Prostate gland (tissue), 2 donors: ENCODE results near the gene KLHL20.

Source experiments
- POLR2A ChIP-seq: fragments of 450-650 bp; IDR thresholded peaks from one replicate; pipeline ENCODE4 v1.6.1; 2016; ENCODE audit warnings: antibody characterized with exemption, mild to moderate bottlenecking
- POLR2AphosphoS5 ChIP-seq: sonication (generic); formaldehyde crosslinking; IDR thresholded peaks from one replicate; pipeline ENCODE4 v1.6.1; 2017; ENCODE audit warnings: antibody characterized with exemption
- TF ChIP-seq, protein P1 (sequence below), 4 experiments: fragments of 200-600 bp in 2 of 4; fragments of 450-650 bp in 2 of 4; sonication (generic) in 2 of 4; IDR thresholded peaks; 1 replicate in 3 of 4; 2 replicates in 1 of 4; pipeline ENCODE4 v1.5.1; 2016 to 2019; ENCODE audit warnings: antibody characterized with exemption in 4 of 4, mild to moderate bottlenecking in 2 of 4, moderate library complexity in 2 of 4

DNA sequence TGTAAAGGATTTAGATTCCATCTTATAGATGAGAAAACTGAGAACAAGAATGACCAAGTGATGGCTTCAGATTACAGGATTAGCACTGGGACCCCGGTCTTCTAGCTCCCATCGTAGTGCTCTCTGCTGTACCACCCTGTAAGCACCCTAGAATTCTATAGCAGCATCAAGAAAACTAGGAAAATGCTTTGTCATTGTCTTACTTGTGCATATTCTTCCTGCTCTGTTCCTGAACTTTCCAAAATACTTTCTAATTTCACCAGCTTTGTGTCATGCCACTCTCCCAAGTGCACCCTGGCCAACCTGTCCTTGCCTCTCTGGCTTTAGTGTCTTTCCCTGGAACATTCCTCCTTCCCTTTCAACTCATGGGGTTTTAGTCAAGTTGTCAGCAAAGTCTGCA, 6.0 kb upstream of the KLHL20 start:
- TF ChIP-seq, protein P1, sequence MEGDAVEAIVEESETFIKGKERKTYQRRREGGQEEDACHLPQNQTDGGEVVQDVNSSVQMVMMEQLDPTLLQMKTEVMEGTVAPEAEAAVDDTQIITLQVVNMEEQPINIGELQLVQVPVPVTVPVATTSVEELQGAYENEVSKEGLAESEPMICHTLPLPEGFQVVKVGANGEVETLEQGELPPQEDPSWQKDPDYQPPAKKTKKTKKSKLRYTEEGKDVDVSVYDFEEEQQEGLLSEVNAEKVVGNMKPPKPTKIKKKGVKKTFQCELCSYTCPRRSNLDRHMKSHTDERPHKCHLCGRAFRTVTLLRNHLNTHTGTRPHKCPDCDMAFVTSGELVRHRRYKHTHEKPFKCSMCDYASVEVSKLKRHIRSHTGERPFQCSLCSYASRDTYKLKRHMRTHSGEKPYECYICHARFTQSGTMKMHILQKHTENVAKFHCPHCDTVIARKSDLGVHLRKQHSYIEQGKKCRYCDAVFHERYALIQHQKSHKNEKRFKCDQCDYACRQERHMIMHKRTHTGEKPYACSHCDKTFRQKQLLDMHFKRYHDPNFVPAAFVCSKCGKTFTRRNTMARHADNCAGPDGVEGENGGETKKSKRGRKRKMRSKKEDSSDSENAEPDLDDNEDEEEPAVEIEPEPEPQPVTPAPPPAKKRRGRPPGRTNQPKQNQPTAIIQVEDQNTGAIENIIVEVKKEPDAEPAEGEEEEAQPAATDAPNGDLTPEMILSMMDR (IDR thresholded peaks at IDR 0.05): no peak
- TF ChIP-seq POLR2A (no peak), POLR2AphosphoS5 (no peak)
